Lung (tissue), 12 donors: ENCODE data around the gene P2RX4. TPM values are rescaled to one million over a fixed set of nuclear protein-coding genes. Genes with fewer than 3 reads are reported as not detected.
"Not testable (repeated sequence)": the region's sequence is repeated elsewhere in the genome, so short reads cannot be mapped to it uniquely, and the experiment has no call there.

Experiments
- ATAC-seq: fragments of 200-7000 bp; cut with Tn5 transposase; one replicate; pipeline ENCODE4 v1.9.1; 2020; ENCODE audit warnings: moderate number of reproducible peaks; ENCODE audit not compliant: insufficient read depth, low FRiP score
- DNase-seq, 3 donors: peaks; one replicate each; pipeline ENCODE4 v3.0.0-alpha.2; 2013 to 2017
- H3K27ac ChIP-seq, 2 donors: one replicate each; pipeline ENCODE4 v1.5.1; 2013; ENCODE audit warnings: mild to moderate bottlenecking in 2 of 2, moderate library complexity in 2 of 2, control low read depth in 1 of 2, inconsistent platforms in 1 of 2, low read depth in 1 of 2, low read length in 1 of 2
- H3K27me3 ChIP-seq, 3 donors: one replicate each; pipeline ENCODE4 v1.5.1; 2013; ENCODE audit warnings: low read length in 2 of 3; ENCODE audit not compliant: control insufficient read depth in 3 of 3, insufficient read depth in 3 of 3
- H3K36me3 ChIP-seq, 4 donors: one replicate each; pipeline ENCODE4 v1.5.1; 2013; ENCODE audit warnings: low read length in 4 of 4, mild to moderate bottlenecking in 1 of 4, moderate library complexity in 1 of 4; ENCODE audit not compliant: control insufficient read depth in 4 of 4, insufficient read depth in 4 of 4
- H3K4me1 ChIP-seq, 5 donors: one replicate each; pipeline ENCODE4 v1.5.1; 2013; ENCODE audit warnings: low read length in 5 of 5, mild to moderate bottlenecking in 2 of 5, moderate library complexity in 1 of 5; ENCODE audit not compliant: control insufficient read depth in 5 of 5, insufficient read depth in 5 of 5
- H3K4me3 ChIP-seq: one replicate; pipeline ENCODE4 v1.5.1; 2013; ENCODE audit warnings: mild to moderate bottlenecking, control low read depth, moderate library complexity
- H3K9ac ChIP-seq, 2 donors: one replicate each; pipeline ENCODE4 v1.5.1; 2013; ENCODE audit warnings: low read length in 2 of 2, control low read depth in 1 of 2; ENCODE audit not compliant: insufficient read depth in 1 of 2
- H3K9me3 ChIP-seq, 4 donors: one replicate each; pipeline ENCODE4 v1.5.1; 2013; ENCODE audit warnings: low read length in 3 of 4, mild to moderate bottlenecking in 1 of 4, moderate library complexity in 1 of 4; ENCODE audit not compliant: control insufficient read depth in 4 of 4, insufficient read depth in 3 of 4
- CTCF ChIP-seq: IDR thresholded peaks from 2 replicates; pipeline ENCODE4 v1.5.1; 2012; ENCODE audit warnings: mild to moderate bottlenecking; ENCODE audit errors: control extremely low read depth, extremely low read depth
- WGBS, 2 donors: extraction: QIAGEN DNeasy Blood & Tissue Kit; methylation state at CpG; one replicate each; pipeline ENCODE4 v1.1.7; 2013; 5-methylcytosine and 5-hydroxymethylcytosine counted together
- polyA plus RNA-seq, 2 donors: library from polyadenylated mRNA; stranded (reverse); fragments of 200-250 nt; gene quantifications; one replicate each; pipeline ENCODE4 v1.2.1, GENCODE V29; 2013
- total RNA-seq, 2 donors: library from RNA; depleted of rRNA in 1 of 2; stranded (reverse); fragments of >200 nt in 1 of 2; gene quantifications; one replicate each; pipeline ENCODE4 v1.2.1, GENCODE V29; 2014 to 2021
- donor health status: control.
- donor health status: control.
- donor health status: Bipolar disorder and iron deficiency.
- donor health status: healthy.
- donor health status: DM: yes; HTN: yes; CAD: no.

P2RX4 gene
- total and polyA plus RNA-seq, 4 donors, result 29.5 to 60.4 (median 46.4) TPM

GRCh38 chr12:121255433-121255832 is 45.5 kb downstream of the P2RX4 start:
- H3K27ac ChIP-seq, result peak overlapping the region in 1 of 2 donors; percentile 10
- no peaks in the 10 kb centered on the region for H3K27me3 ChIP-seq
- no peaks in the 10 kb centered on the region for H3K4me1 ChIP-seq
- no peak overlapping the region for H3K4me3 ChIP-seq
- peaks cover 6 to 30% (median 30%) of the 10 kb centered on the region in 4 donors for H3K36me3 ChIP-seq
- TF ChIP-seq CTCF, result no peak
- no peak for ATAC-seq
- WGBS, 2 donors, result 92 to 94% methylated on average over 9 of the region's 9 CpGs
- DNase-seq, result no peak
- no peak overlapping the region for H3K9ac ChIP-seq
- no peaks in the 10 kb centered on the region for H3K9me3 ChIP-seq

GRCh38 chr12:121257704-121258449 is 47.9 kb downstream of the P2RX4 start:
- not testable (repeated sequence) for H3K27ac ChIP-seq, H3K27me3 ChIP-seq, H3K4me3 ChIP-seq, H3K9ac ChIP-seq, H3K4me1 ChIP-seq, ATAC-seq, H3K9me3 ChIP-seq, DNase-seq
- WGBS, 2 donors, result 94 to 96% methylated on average over 8 of the region's 8 CpGs
- peaks cover 3 to 31% (median 28%) of the 10 kb centered on the region in 4 donors for H3K36me3 ChIP-seq

GRCh38 chr12:121259074-121259473 is 49.1 kb downstream of the P2RX4 start:
- H3K9ac ChIP-seq, result no peak overlapping the region
- H3K36me3 ChIP-seq, result peaks cover 0 to 31% (median 22%) of the 10 kb centered on the region in 4 donors
- no peak for TF ChIP-seq CTCF
- no peaks in the 10 kb centered on the region for H3K4me1 ChIP-seq
- WGBS, 2 donors, result 98% methylated on average over 11 of the region's 11 CpGs
- H3K27ac ChIP-seq, result no peak overlapping the region
- DNase-seq (no peak), ATAC-seq (no peak)
- no peaks in the 10 kb centered on the region for H3K27me3 ChIP-seq
- H3K4me3 ChIP-seq, result no peak overlapping the region
- H3K9me3 ChIP-seq, result no peaks in the 10 kb centered on the region

GRCh38 chr12:121260091-121260490 is 50.2 kb downstream of the P2RX4 start:
- Histone ChIP-seq H3K4me1 (no peaks in the 10 kb centered on the region), H3K36me3 (peaks cover 5 to 32% (median 18%) of the 10 kb centered on the region in 4 donors), H3K9me3 (no peaks in the 10 kb centered on the region), H3K9ac (no peak overlapping the region), H3K27ac (no peak overlapping the region), H3K27me3 (no peaks in the 10 kb centered on the region), H3K4me3 (no peak overlapping the region)
- no peak for TF ChIP-seq CTCF
- DNase-seq (no peak), ATAC-seq (no peak)
- WGBS, 2 donors, result 94 to 97% methylated on average over 7 of the region's 7 CpGs
